ENCODE data around the gene PDRG1. TPM values are rescaled to one million over a fixed set of nuclear protein-coding genes. Genes with fewer than 3 reads are reported as not detected.
"Not testable (repeated sequence)": the region's sequence is repeated elsewhere in the genome, so short reads cannot be mapped to it uniquely, and the experiment has no call there.

Gene PDRG1
- total and polyA plus RNA-seq, 12 donors, result 6.4 to 12.8 (median 7.5) TPM

DNA sequence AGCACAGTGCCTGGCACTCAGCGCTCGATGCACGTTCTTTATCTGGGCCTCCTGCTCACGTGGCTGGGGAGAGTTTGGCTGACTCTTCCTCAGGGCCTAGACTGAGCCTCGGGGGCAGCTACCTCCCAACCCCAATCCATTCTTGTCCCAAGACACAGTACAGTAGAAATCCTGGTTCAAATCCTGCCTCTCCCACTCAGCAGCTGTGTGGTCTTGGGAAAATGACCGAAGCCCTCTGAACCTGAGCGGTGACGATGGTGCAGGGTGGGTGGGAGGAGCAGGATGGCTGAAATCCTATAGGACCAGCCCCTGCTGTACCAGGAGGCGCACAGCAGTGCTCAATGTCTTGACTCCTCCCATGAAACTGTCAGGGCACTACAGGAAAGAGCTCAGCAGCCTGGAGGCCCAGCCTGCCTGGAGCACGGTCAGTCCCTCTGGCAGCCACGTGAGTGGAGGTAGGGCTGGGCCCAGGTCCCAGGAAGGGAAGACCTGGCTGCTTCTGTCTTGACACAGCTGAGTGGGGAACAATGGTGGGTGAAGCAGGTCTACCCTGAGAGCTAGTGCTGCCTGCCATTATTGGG lies 31.5 kb downstream of the PDRG1 start:
- H3K27ac ChIP-seq, result no peak overlapping the region
- no peak for DNase-seq
- peaks cover 0 to 10% (median 0%) of the 10 kb centered on the region in 9 donors for H3K4me1 ChIP-seq
- no peak for ATAC-seq
- H3K9me3 ChIP-seq, result no peaks in the 10 kb centered on the region
- TF ChIP-seq, protein P1, sequence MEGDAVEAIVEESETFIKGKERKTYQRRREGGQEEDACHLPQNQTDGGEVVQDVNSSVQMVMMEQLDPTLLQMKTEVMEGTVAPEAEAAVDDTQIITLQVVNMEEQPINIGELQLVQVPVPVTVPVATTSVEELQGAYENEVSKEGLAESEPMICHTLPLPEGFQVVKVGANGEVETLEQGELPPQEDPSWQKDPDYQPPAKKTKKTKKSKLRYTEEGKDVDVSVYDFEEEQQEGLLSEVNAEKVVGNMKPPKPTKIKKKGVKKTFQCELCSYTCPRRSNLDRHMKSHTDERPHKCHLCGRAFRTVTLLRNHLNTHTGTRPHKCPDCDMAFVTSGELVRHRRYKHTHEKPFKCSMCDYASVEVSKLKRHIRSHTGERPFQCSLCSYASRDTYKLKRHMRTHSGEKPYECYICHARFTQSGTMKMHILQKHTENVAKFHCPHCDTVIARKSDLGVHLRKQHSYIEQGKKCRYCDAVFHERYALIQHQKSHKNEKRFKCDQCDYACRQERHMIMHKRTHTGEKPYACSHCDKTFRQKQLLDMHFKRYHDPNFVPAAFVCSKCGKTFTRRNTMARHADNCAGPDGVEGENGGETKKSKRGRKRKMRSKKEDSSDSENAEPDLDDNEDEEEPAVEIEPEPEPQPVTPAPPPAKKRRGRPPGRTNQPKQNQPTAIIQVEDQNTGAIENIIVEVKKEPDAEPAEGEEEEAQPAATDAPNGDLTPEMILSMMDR (IDR thresholded peaks at IDR 0.05), result no peak
- H3K27me3 ChIP-seq, result peaks cover 0 to 22% (median 6%) of the 10 kb centered on the region in 7 donors
- WGBS, 2 donors, result 69 to 70% methylated on average over 11 of the region's 11 CpGs
- H3K4me3 ChIP-seq, result no peak overlapping the region
- intact Hi-C loops (cut with DNase I), result no loop called here
- no peaks in the 10 kb centered on the region for H3K36me3 ChIP-seq

DNA sequence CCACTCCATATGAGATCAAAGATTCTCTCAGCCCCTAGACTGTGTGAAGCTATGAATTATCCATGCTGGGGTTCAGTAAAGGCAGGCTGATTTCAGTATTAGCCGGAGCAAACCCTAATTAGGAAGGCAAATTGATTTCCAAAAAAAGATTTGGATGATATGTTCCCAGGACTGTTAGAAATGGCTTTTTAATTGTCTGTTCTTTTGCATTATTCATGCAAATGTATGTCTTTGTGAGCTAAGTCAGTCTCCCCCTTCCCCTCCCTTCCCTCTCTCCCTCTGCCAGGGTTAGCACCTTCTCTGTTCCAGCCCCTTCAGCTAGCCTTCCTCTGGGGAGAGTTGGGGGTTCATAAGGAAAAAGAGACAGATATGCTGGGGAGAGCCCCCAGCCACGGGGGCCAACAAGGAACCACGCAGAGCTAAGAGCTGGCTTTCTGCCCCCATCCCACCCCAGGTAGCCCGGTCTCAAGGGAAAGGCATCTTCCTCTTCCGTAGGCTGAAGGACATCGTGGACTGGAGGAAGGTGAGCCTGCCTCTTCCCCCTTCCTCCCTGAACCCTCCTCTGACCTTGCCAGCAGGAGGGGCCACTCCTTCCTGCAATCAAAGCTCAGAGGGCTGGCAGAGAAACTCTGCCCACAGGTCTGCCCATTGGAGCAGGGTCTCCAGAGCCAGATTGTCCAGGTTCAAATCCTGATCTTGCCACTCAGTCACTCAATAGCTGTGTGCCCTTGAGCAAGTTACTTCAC lies 32.3 kb downstream of the PDRG1 start:
- H3K36me3 ChIP-seq, result no peaks in the 10 kb centered on the region
- ATAC-seq, result no peak
- intact Hi-C loops (cut with DNase I), result no loop called here
- no peak overlapping the region for H3K4me3 ChIP-seq
- H3K9me3 ChIP-seq, result no peaks in the 10 kb centered on the region
- TF ChIP-seq, protein P1 (IDR thresholded peaks at IDR 0.05), result no peak
- WGBS, 2 donors, result 45 to 50% methylated on average over 6 of the region's 6 CpGs
- H3K27me3 ChIP-seq, result peaks cover 0 to 22% (median 6%) of the 10 kb centered on the region in 7 donors
- H3K27ac ChIP-seq, result no peak overlapping the region
- no peak for DNase-seq
- peaks cover 0 to 10% (median 0%) of the 10 kb centered on the region in 9 donors for H3K4me1 ChIP-seq

DNA sequence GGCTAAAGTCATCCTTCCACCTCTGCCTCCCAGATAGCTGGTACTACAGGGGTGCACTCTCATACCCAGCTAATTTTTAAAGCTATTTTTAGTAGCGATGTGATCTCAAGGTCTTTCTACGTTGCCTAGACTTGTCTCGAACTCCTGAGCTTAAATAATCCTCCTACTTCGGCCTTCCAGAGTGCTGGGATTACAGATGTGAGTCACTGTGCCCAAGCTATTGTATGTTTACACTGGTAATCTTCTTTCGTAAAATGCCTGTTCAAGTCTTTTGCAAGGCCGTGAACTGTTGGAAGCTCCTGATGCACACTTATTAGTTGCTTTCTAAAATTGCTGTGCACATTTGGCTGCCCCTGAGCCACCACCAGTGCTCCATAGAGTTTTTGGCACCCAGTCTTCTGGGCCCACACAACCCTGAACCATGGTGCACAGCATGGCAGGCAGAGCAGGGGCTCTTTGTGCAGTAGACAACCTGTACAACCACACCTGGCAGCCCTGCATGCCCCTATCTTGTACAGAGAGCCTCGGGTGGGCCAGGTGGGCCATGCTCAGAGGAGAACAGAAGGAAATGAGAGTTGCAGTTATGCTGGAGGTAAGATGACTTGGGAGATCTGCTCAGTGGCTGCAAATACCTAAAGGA lies 33.3 kb downstream of the PDRG1 start:
- H3K27me3 ChIP-seq, result peaks cover 0 to 19% (median 6%) of the 10 kb centered on the region in 7 donors
- TF ChIP-seq, protein P1 (IDR thresholded peaks at IDR 0.05), result no peak
- 71 to 75% methylated on average over 7 of the region's 7 CpGs for WGBS, 2 donors
- H3K4me3 ChIP-seq, result no peak overlapping the region
- intact Hi-C loops (cut with DNase I), result no loop called here
- no peak for ATAC-seq
- no peak overlapping the region for H3K27ac ChIP-seq
- peaks cover 0 to 10% (median 0%) of the 10 kb centered on the region in 9 donors for H3K4me1 ChIP-seq
- no peak for DNase-seq
- H3K9me3 ChIP-seq, result no peaks in the 10 kb centered on the region
- no peaks in the 10 kb centered on the region for H3K36me3 ChIP-seq

DNA sequence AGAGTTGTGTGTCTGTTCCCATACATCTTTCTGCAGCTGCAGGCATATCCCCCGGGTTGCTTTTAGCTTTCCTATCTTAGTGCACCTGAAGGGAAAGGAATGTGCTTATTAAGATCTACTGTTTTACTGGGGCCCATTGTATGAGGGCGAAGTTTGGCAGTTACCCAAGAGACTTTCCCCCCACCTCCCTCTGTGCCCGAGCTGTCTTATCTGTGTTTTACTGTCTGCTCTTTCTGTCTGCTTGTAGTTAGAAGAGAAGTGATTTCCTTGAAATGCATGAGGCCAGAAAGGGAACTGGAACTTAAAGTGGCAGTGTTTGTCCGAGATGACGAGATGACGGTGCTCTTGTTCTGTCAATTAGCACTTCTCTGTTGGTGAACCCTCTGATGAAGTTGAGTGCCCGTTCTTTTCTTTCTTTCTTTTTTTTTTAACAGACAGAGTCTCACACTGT lies 33.9 kb downstream of the PDRG1 start:
- ATAC-seq; H3K4me1 ChIP-seq; DNase-seq; H3K9me3 ChIP-seq; H3K27ac ChIP-seq; intact Hi-C loops (cut with DNase I); H3K4me3 ChIP-seq; H3K36me3 ChIP-seq: not testable (repeated sequence)
- WGBS, 2 donors, result 3 to 7% methylated on average over 7 of the region's 7 CpGs
- H3K27me3 ChIP-seq, result peaks cover 0 to 19% (median 3%) of the 10 kb centered on the region in 7 donors
